Calu3 (cell line): Measurements from ENCODE around the gene CDSN. TPM values are rescaled to one million over a fixed set of nuclear protein-coding genes. Genes with fewer than 3 reads are reported as not detected.

Source experiments
- BruUV-seq: library from RNA; stranded (reverse); fragments of 400-500 nt; replicated peaks from 2 replicates; lab custom pipeline; 2021; lab: Mats Ljungman, UMichigan
- CTCF ChIA-PET: fragments of 300-600 bp; sonication (Branson Sonifier 250); formaldehyde crosslinking; loops from one replicate; lab custom pipeline; 2022; ENCODE audit warnings: antibody characterized with exemption; lab: Charles Lee
- DNase-seq: peaks from one replicate; pipeline ENCODE4 v3.0.0; 2022
- H3K27ac Mint-ChIP-seq: one replicate; pipeline ENCODE4 v1.8.0; 2022; ENCODE audit warnings: mixed read lengths; ENCODE audit not compliant: unreplicated experiment
- H3K27me3 Mint-ChIP-seq: one replicate; pipeline ENCODE4 v1.8.0; 2022; ENCODE audit warnings: mixed read lengths; ENCODE audit not compliant: unreplicated experiment
- H3K36me3 Mint-ChIP-seq: one replicate; pipeline ENCODE4 v1.8.0; 2022; ENCODE audit warnings: mild to moderate bottlenecking, moderate library complexity, mixed read lengths; ENCODE audit not compliant: insufficient read depth, unreplicated experiment
- H3K4me1 Mint-ChIP-seq: one replicate; pipeline ENCODE4 v1.8.0; 2022; ENCODE audit warnings: mild to moderate bottlenecking, low read depth, mixed read lengths; ENCODE audit not compliant: unreplicated experiment
- H3K4me3 Mint-ChIP-seq: one replicate; pipeline ENCODE4 v1.8.0; 2022; ENCODE audit warnings: mild to moderate bottlenecking, low read depth, moderate library complexity, mixed read lengths; ENCODE audit not compliant: unreplicated experiment
- H3K9me3 Mint-ChIP-seq: one replicate; pipeline ENCODE4 v1.8.0; 2022; ENCODE audit warnings: low read depth, mixed read lengths; ENCODE audit not compliant: unreplicated experiment
- intact Hi-C: fragments of 100-400 bp; cut with micrococcal nuclease; formaldehyde crosslinking; loops from one replicate; pipeline ENCODE4 v1.10.0; 2022; ENCODE audit not compliant: unreplicated experiment
- total RNA-seq: library from RNA; stranded (reverse); gene quantifications from 2 replicates; pipeline ENCODE4 v1.2.3, GENCODE V29; 2022
- TF ChIP-seq, protein P1 (sequence below): fragments of 200-600 bp; IDR thresholded peaks from one replicate; pipeline ENCODE4 v1.8.0; 2022; ENCODE audit warnings: antibody characterized with exemption; ENCODE audit not compliant: unreplicated experiment

The CDSN gene
- total RNA-seq, 1 experiment from 2014 or later = 0.35 TPM

- intact Hi-C loops = loop anchor here (2.0 to 10.0 kb wide), 2 partner anchors 165 to 595 kb away; partner anchors contain the start of genes HLA-E and VARS2
- Mint-ChIP-seq H3K27ac (no peak overlapping the region), H3K9me3 (no peaks in the 10 kb centered on the region), H3K4me1 (peaks cover 8% of the 10 kb centered on the region), H3K4me3 (no peak overlapping the region), H3K36me3 (no peaks in the 10 kb centered on the region), H3K27me3 (no peaks in the 10 kb centered on the region)
- CTCF ChIA-PET = interaction anchor here (0.5 to 5.1 kb wide), 41 partner anchors 8 to 352 kb away, joined by 3 to 81 read pairs (median 5); partner anchors contain the start of genes DDR1, GTF2H4, MUCL3 and PSORS1C1
- peak; percentile 89 for DNase-seq
- TF ChIP-seq, protein P1, sequence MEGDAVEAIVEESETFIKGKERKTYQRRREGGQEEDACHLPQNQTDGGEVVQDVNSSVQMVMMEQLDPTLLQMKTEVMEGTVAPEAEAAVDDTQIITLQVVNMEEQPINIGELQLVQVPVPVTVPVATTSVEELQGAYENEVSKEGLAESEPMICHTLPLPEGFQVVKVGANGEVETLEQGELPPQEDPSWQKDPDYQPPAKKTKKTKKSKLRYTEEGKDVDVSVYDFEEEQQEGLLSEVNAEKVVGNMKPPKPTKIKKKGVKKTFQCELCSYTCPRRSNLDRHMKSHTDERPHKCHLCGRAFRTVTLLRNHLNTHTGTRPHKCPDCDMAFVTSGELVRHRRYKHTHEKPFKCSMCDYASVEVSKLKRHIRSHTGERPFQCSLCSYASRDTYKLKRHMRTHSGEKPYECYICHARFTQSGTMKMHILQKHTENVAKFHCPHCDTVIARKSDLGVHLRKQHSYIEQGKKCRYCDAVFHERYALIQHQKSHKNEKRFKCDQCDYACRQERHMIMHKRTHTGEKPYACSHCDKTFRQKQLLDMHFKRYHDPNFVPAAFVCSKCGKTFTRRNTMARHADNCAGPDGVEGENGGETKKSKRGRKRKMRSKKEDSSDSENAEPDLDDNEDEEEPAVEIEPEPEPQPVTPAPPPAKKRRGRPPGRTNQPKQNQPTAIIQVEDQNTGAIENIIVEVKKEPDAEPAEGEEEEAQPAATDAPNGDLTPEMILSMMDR = peak; percentile 89
- no TSS peak for BruUV-seq
Observed at GRCh38 chr6:31079656-31080261, 40.5 kb downstream of the CDSN start.

DNA sequence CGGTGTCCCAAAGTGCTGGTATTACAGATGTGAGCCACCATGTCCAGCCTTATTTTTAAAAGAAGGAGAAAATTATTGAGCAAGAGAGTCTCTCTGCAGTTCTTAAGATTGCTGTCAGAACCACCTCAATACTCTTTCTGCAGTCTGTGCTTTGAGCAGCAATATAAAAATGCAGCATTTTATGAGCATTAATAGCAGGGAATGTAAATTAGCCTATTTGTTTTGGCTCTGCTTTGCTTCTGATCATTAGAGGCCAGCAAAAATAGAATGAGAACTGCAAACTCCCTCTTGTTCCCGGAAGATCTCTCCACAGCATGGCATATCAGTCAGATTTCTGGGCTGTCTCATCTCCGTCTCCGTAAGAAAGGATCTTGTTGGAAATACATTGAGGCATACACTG is 43.6 kb downstream of the CDSN start:
- intact Hi-C loops = no loop called here
- no TSS peak for BruUV-seq
- CTCF ChIA-PET = interaction anchor here (0.6 to 3.6 kb wide), 2 partner anchors 11 to 95 kb away, joined by 4 to 22 read pairs; no protein-coding TSS in a partner anchor

GRCh38 chr6:31075528-31075927 is 44.7 kb downstream of the CDSN start:
- no peak for DNase-seq
- Mint-ChIP-seq H3K4me3 (no peak overlapping the region), H3K4me1 (no peaks in the 10 kb centered on the region), H3K27ac (no peak overlapping the region), H3K9me3 (no peaks in the 10 kb centered on the region), H3K36me3 (no peaks in the 10 kb centered on the region), H3K27me3 (no peaks in the 10 kb centered on the region)
- intact Hi-C loops = no loop called here
- TF ChIP-seq, protein P1 = no peak
- no TSS peak for BruUV-seq
- CTCF ChIA-PET = interaction anchor here (0.6 kb wide), 1 partner anchor 141 kb away, joined by 3 read pairs; no protein-coding TSS in a partner anchor

More for the DNA sequence above, 43.6 kb downstream of the CDSN start:
- no peaks in the 10 kb centered on the region for H3K4me1 Mint-ChIP-seq
- H3K4me3 Mint-ChIP-seq = no peak overlapping the region
- no peaks in the 10 kb centered on the region for H3K36me3 Mint-ChIP-seq
- DNase-seq = no peak
- no peaks in the 10 kb centered on the region for H3K27me3 Mint-ChIP-seq
- no peaks in the 10 kb centered on the region for H3K9me3 Mint-ChIP-seq
- TF ChIP-seq, protein P1 = no peak
- no peak overlapping the region for H3K27ac Mint-ChIP-seq

DNA sequence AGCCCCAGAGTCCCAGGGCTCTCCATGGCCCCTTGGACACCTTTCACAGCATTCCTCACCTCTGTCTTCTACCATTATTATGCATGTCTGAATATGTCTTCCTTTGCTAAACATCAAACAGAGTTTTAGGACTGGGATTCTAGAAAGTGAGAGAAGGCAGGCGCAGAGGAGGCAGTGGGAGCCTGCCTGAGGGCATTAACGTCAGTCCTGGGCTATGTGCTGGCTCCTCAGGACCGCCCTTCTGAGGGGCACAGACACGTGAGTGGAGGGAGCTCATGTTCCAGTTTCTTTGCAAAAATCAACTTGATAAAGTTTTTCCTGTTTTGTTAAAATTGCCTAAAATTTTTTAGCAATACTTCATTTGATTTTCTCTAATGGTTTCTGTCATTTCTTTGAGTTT is 45.8 kb downstream of the CDSN start:
- no peaks in the 10 kb centered on the region for H3K9me3 Mint-ChIP-seq
- H3K4me1 Mint-ChIP-seq = no peaks in the 10 kb centered on the region
- no peak for DNase-seq
- TF ChIP-seq, protein P1 = no peak
- intact Hi-C loops = loop anchor here (5.0 kb wide), 1 partner anchor 247 kb away; no protein-coding TSS in a partner anchor
- H3K36me3 Mint-ChIP-seq = no peaks in the 10 kb centered on the region
- CTCF ChIA-PET = interaction anchor here (0.7 to 1.0 kb wide), 2 partner anchors 57 to 160 kb away, joined by 3 to 4 read pairs; partner anchors contain the start of gene VARS2
- H3K4me3 Mint-ChIP-seq = no peak overlapping the region
- no peaks in the 10 kb centered on the region for H3K27me3 Mint-ChIP-seq
- no peak overlapping the region for H3K27ac Mint-ChIP-seq
- no TSS peak for BruUV-seq
